ENCODE measurements around the gene RBM38. TPM values are rescaled to one million over a fixed set of nuclear protein-coding genes. Genes with fewer than 3 reads are reported as not detected.

RBM38 gene
- total RNA-seq, 2 experiments from 2014 or later = 53.8 to 57.1 TPM

GRCh38 chr20:57435498-57436222 is 44.5 kb downstream of the RBM38 start:
- Mint-ChIP-seq H3K36me3 (ENCODE audit: low read depth) (peaks cover 10% of the 10 kb centered on the region), H3K9me3 (ENCODE audit: insufficient read depth) (peaks cover 5% of the 10 kb centered on the region), H3K27ac (peak overlapping the region; percentile 92), H3K4me1 (ENCODE audit: low read depth) (peaks cover 66% of the 10 kb centered on the region), H3K27me3 (ENCODE audit: low read depth) (peaks cover 7% of the 10 kb centered on the region), H3K4me3 (no peak overlapping the region)
- CTCF ChIA-PET = interaction anchor here (1.0 to 2.5 kb wide), 10 partner anchors 9 to 102 kb away, joined by 3 to 13 read pairs (median 6); no protein-coding TSS in a partner anchor
- ATAC-seq (peak; percentile 18), DNase-seq (peak; percentile 53)
- POLR2A ChIA-PET = interaction anchor here (0.9 kb wide), 1 partner anchor 14 kb away, joined by 4 read pairs; no protein-coding TSS in a partner anchor

- H3K9me3 Mint-ChIP-seq (ENCODE audit: insufficient read depth) = peaks cover 5% of the 10 kb centered on the region
- CTCF ChIA-PET = interaction anchor here (1.7 to 2.5 kb wide), 2 partner anchors 44 to 47 kb away, joined by 5 to 13 read pairs; no protein-coding TSS in a partner anchor
- no peak overlapping the region for H3K4me3 Mint-ChIP-seq
- DNase-seq (no peak), ATAC-seq (no peak)
- no peak overlapping the region for H3K27ac Mint-ChIP-seq
- POLR2A ChIA-PET = interaction anchor here (0.9 kb wide), 1 partner anchor 14 kb away, joined by 4 read pairs; no protein-coding TSS in a partner anchor
- peaks cover 61% of the 10 kb centered on the region for H3K4me1 Mint-ChIP-seq (ENCODE audit: low read depth)
- H3K36me3 Mint-ChIP-seq (ENCODE audit: low read depth) = peaks cover 10% of the 10 kb centered on the region
- H3K27me3 Mint-ChIP-seq (ENCODE audit: low read depth) = peaks cover 7% of the 10 kb centered on the region
Observed at GRCh38 chr20:57436223-57436545, 45.0 kb downstream of the RBM38 start.

GRCh38 chr20:57437267-57437666 is 46.1 kb downstream of the RBM38 start:
- POLR2A ChIA-PET = no interaction called here
- Mint-ChIP-seq H3K36me3 (ENCODE audit: low read depth) (peaks cover 10% of the 10 kb centered on the region), H3K4me1 (ENCODE audit: low read depth) (peaks cover 50% of the 10 kb centered on the region), H3K27ac (no peak overlapping the region), H3K27me3 (ENCODE audit: low read depth) (peaks cover 7% of the 10 kb centered on the region), H3K9me3 (ENCODE audit: insufficient read depth) (peaks cover 5% of the 10 kb centered on the region), H3K4me3 (no peak overlapping the region)
- DNase-seq (no peak), ATAC-seq (no peak)
- CTCF ChIA-PET = no interaction called here

- H3K9me3 Mint-ChIP-seq (ENCODE audit: insufficient read depth) = peaks cover 5% of the 10 kb centered on the region
- H3K4me1 Mint-ChIP-seq (ENCODE audit: low read depth) = peaks cover 45% of the 10 kb centered on the region
- no peak overlapping the region for H3K4me3 Mint-ChIP-seq
- no peak for ATAC-seq
- POLR2A ChIA-PET = no interaction called here
- no peak overlapping the region for H3K27ac Mint-ChIP-seq
- CTCF ChIA-PET = interaction anchor here (0.9 kb wide), 1 partner anchor 36 kb away, joined by 3 read pairs; no protein-coding TSS in a partner anchor
- DNase-seq = no peak
- peaks cover 7% of the 10 kb centered on the region for H3K27me3 Mint-ChIP-seq (ENCODE audit: low read depth)
- peaks cover 6% of the 10 kb centered on the region for H3K36me3 Mint-ChIP-seq (ENCODE audit: low read depth)
Observed at GRCh38 chr20:57437672-57438330, 46.6 kb downstream of the RBM38 start.

GRCh38 chr20:57438552-57438951 is 47.4 kb downstream of the RBM38 start:
- Mint-ChIP-seq H3K4me3 (no peak overlapping the region), H3K9me3 (ENCODE audit: insufficient read depth) (no peaks in the 10 kb centered on the region), H3K4me1 (ENCODE audit: low read depth) (peaks cover 38% of the 10 kb centered on the region), H3K36me3 (ENCODE audit: low read depth) (peaks cover 6% of the 10 kb centered on the region), H3K27ac (no peak overlapping the region), H3K27me3 (ENCODE audit: low read depth) (peaks cover 7% of the 10 kb centered on the region)
- ChIA-PET POLR2A (no interaction called here), CTCF (interaction anchor here (0.9 kb wide), 1 partner anchor 36 kb away, joined by 3 read pairs; no protein-coding TSS in a partner anchor)
- no peak for DNase-seq
- ATAC-seq = no peak

- H3K4me1 Mint-ChIP-seq (ENCODE audit: low read depth) = peaks cover 29% of the 10 kb centered on the region
- ChIA-PET CTCF (no interaction called here), POLR2A (no interaction called here)
- DNase-seq (no peak), ATAC-seq (no peak)
- no peaks in the 10 kb centered on the region for H3K9me3 Mint-ChIP-seq (ENCODE audit: insufficient read depth)
- no peak overlapping the region for H3K4me3 Mint-ChIP-seq
- peaks cover 3% of the 10 kb centered on the region for H3K36me3 Mint-ChIP-seq (ENCODE audit: low read depth)
- peaks cover 8% of the 10 kb centered on the region for H3K27me3 Mint-ChIP-seq (ENCODE audit: low read depth)
- H3K27ac Mint-ChIP-seq = no peak overlapping the region
Observed at GRCh38 chr20:57439432-57439831, 48.2 kb downstream of the RBM38 start.

- Mint-ChIP-seq H3K9me3 (ENCODE audit: insufficient read depth) (no peaks in the 10 kb centered on the region), H3K4me1 (ENCODE audit: low read depth) (peaks cover 23% of the 10 kb centered on the region), H3K36me3 (ENCODE audit: low read depth) (peaks cover 3% of the 10 kb centered on the region), H3K27ac (no peak overlapping the region), H3K27me3 (ENCODE audit: low read depth) (peaks cover 9% of the 10 kb centered on the region), H3K4me3 (no peak overlapping the region)
- ATAC-seq (no peak), DNase-seq (no peak)
- CTCF ChIA-PET = no interaction called here
- POLR2A ChIA-PET = interaction anchor here (0.6 kb wide), 1 partner anchor 49 kb away, joined by 3 read pairs; the partner anchor contains the start of gene RBM38
Observed at GRCh38 chr20:57439993-57440392, 48.8 kb downstream of the RBM38 start.

- ATAC-seq (no peak), DNase-seq (no peak)
- H3K4me3 Mint-ChIP-seq = no peak overlapping the region
- peaks cover 14% of the 10 kb centered on the region for H3K4me1 Mint-ChIP-seq (ENCODE audit: low read depth)
- H3K27ac Mint-ChIP-seq = no peak overlapping the region
- H3K36me3 Mint-ChIP-seq (ENCODE audit: low read depth) = peaks cover 3% of the 10 kb centered on the region
- CTCF ChIA-PET = interaction anchor here (1.1 to 1.5 kb wide), 2 partner anchors 27 to 48 kb away, joined by 3 to 4 read pairs; no protein-coding TSS in a partner anchor
- H3K27me3 Mint-ChIP-seq (ENCODE audit: low read depth) = peaks cover 10% of the 10 kb centered on the region
- peaks cover under 1% of the 10 kb centered on the region for H3K9me3 Mint-ChIP-seq (ENCODE audit: insufficient read depth)
- POLR2A ChIA-PET = interaction anchor here (0.6 kb wide), 1 partner anchor 50 kb away, joined by 3 read pairs; the partner anchor contains the start of gene RBM38
Observed at GRCh38 chr20:57440678-57441509, 49.7 kb downstream of the RBM38 start.

GRCh38 chr20:57441510-57442154 is 50.4 kb downstream of the RBM38 start:
- H3K4me3 Mint-ChIP-seq = no peak overlapping the region
- POLR2A ChIA-PET = no interaction called here

GRCh38 chr20:57442158-57442887 is 51.1 kb downstream of the RBM38 start:
- ATAC-seq = no peak
- peaks cover 20% of the 10 kb centered on the region for H3K27me3 Mint-ChIP-seq (ENCODE audit: low read depth)
- H3K4me1 Mint-ChIP-seq (ENCODE audit: low read depth) = peaks cover 7% of the 10 kb centered on the region
- H3K9me3 Mint-ChIP-seq (ENCODE audit: insufficient read depth) = peaks cover 4% of the 10 kb centered on the region
- peaks cover under 1% of the 10 kb centered on the region for H3K36me3 Mint-ChIP-seq (ENCODE audit: low read depth)
- ChIA-PET POLR2A (no interaction called here), CTCF (interaction anchor here (1.5 kb wide), 1 partner anchor 50 kb away, joined by 4 read pairs; no protein-coding TSS in a partner anchor)
- H3K27ac Mint-ChIP-seq = no peak overlapping the region
- no peak for DNase-seq
- no peak overlapping the region for H3K4me3 Mint-ChIP-seq

More at GRCh38 chr20:57441510-57442154, 50.4 kb downstream of the RBM38 start:
- no peak for ATAC-seq
- Mint-ChIP-seq H3K27ac (no peak overlapping the region), H3K9me3 (ENCODE audit: insufficient read depth) (peaks cover 4% of the 10 kb centered on the region), H3K4me1 (ENCODE audit: low read depth) (peaks cover 10% of the 10 kb centered on the region), H3K27me3 (ENCODE audit: low read depth) (peaks cover 17% of the 10 kb centered on the region), H3K36me3 (ENCODE audit: low read depth) (peaks cover 3% of the 10 kb centered on the region)
- CTCF ChIA-PET = interaction anchor here (1.1 to 1.5 kb wide), 2 partner anchors 28 to 49 kb away, joined by 3 to 4 read pairs; no protein-coding TSS in a partner anchor
- DNase-seq = no peak

- CTCF ChIA-PET = no interaction called here
- H3K27ac Mint-ChIP-seq = no peak overlapping the region
- peaks cover 23% of the 10 kb centered on the region for H3K27me3 Mint-ChIP-seq (ENCODE audit: low read depth)
- ATAC-seq (no peak), DNase-seq (no peak)
- no peak overlapping the region for H3K4me3 Mint-ChIP-seq
- H3K36me3 Mint-ChIP-seq (ENCODE audit: low read depth) = no peaks in the 10 kb centered on the region
- POLR2A ChIA-PET = no interaction called here
- peaks cover 6% of the 10 kb centered on the region for H3K4me1 Mint-ChIP-seq (ENCODE audit: low read depth)
- peaks cover 4% of the 10 kb centered on the region for H3K9me3 Mint-ChIP-seq (ENCODE audit: insufficient read depth)
Observed at GRCh38 chr20:57442888-57443239, 51.7 kb downstream of the RBM38 start.

Data from activated CD8-positive, alpha-beta T cell treated with anti-CD3 and anti-CD28 coated beads, Interleukin-2, amount 10 ng/mL, durations not matched to agents 7 days and 5 days (primary cell).